ENCODE data around the gene KCTD12.

GRCh38 chr13:76927955-76928354, 41.8 kb upstream of the KCTD12 start:
- TF ChIP-seq CTCF (CRISPR knock-in tag; IDR thresholded peaks at IDR 0.05) (no peak), ASH2L (IDR thresholded peaks at IDR 0.05; ENCODE audit: insufficient read length, low read depth, low read length) (no peak), FOXJ3 (CRISPR knock-in tag; IDR thresholded peaks at IDR 0.05; ENCODE audit: borderline replicate concordance) (no peak), RBM39 (IDR thresholded peaks at IDR 0.05; ENCODE audit: low read depth, low read length, poor library complexity, severe bottlenecking) (no peak), ZFP36L1 (CRISPR knock-in tag; IDR thresholded peaks at IDR 0.05) (no peak), NR1H2 (CRISPR knock-in tag; IDR thresholded peaks at IDR 0.05; ENCODE audit: borderline replicate concordance, low read depth) (no peak)
